OCI-LY7 (cell line): ENCODE measurements around the gene RBM33.

Experiments used
- EZH2phosphoT487 ChIP-seq: fragments of 200-600 bp; sonication (generic); IDR thresholded peaks from 2 replicates; pipeline ENCODE4 v1.6.1; 2018; ENCODE audit warnings: low read depth, borderline replicate concordance, mild to moderate bottlenecking, mixed run types, antibody characterized with exemption, low read length, moderate library complexity, mixed read lengths
- TF ChIP-seq, protein P1 (sequence below): fragments of 200-600 bp; sonication (generic); conservative IDR thresholded peaks from 2 replicates; pipeline ENCODE4 v1.5.1; 2014; ENCODE audit warnings: mild to moderate bottlenecking, antibody characterized with exemption, low read length, moderate library complexity, mixed read lengths

DNA sequence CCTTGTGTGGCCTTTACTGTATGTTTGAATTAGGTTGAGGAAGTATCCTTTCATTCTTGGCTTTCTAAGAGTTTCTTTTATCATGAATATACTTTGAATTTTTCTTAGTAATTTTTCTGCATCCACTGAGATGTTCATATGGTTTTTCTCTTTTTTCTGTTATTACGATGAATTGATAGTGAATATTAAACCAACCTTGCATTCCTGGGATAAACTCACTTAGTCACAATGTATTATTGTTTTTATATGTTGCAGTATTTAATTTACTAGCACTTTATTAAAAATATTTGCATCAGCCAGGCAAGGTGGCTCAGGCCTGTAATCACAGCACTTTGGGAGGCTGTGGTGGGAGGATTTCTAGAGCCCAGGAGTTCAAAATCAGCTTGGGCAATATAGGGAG lies 15.3 kb upstream of the RBM33 start:
- TF ChIP-seq EZH2phosphoT487, result no peak
- TF ChIP-seq, protein P1, sequence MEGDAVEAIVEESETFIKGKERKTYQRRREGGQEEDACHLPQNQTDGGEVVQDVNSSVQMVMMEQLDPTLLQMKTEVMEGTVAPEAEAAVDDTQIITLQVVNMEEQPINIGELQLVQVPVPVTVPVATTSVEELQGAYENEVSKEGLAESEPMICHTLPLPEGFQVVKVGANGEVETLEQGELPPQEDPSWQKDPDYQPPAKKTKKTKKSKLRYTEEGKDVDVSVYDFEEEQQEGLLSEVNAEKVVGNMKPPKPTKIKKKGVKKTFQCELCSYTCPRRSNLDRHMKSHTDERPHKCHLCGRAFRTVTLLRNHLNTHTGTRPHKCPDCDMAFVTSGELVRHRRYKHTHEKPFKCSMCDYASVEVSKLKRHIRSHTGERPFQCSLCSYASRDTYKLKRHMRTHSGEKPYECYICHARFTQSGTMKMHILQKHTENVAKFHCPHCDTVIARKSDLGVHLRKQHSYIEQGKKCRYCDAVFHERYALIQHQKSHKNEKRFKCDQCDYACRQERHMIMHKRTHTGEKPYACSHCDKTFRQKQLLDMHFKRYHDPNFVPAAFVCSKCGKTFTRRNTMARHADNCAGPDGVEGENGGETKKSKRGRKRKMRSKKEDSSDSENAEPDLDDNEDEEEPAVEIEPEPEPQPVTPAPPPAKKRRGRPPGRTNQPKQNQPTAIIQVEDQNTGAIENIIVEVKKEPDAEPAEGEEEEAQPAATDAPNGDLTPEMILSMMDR, result no peak
